Pulmonary artery endothelial cell (primary cell): ENCODE measurements around the gene CMSS1. TPM values are rescaled to one million over a fixed set of nuclear protein-coding genes. Genes with fewer than 3 reads are reported as not detected.

ENCODE experiments used
- DNase-seq: peaks from one replicate; pipeline ENCODE4 v3.0.0-alpha.2; 2011; ENCODE audit warnings: low read depth, low spot score
- total RNA-seq: library from RNA; depleted of rRNA; stranded (reverse); fragments of >200 nt; gene quantifications from 2 replicates; pipeline ENCODE4 v1.2.3, GENCODE V29; 2014

CMSS1 gene
- total RNA-seq, 1 donor from 2014 or later = 15.0 TPM

DNA sequence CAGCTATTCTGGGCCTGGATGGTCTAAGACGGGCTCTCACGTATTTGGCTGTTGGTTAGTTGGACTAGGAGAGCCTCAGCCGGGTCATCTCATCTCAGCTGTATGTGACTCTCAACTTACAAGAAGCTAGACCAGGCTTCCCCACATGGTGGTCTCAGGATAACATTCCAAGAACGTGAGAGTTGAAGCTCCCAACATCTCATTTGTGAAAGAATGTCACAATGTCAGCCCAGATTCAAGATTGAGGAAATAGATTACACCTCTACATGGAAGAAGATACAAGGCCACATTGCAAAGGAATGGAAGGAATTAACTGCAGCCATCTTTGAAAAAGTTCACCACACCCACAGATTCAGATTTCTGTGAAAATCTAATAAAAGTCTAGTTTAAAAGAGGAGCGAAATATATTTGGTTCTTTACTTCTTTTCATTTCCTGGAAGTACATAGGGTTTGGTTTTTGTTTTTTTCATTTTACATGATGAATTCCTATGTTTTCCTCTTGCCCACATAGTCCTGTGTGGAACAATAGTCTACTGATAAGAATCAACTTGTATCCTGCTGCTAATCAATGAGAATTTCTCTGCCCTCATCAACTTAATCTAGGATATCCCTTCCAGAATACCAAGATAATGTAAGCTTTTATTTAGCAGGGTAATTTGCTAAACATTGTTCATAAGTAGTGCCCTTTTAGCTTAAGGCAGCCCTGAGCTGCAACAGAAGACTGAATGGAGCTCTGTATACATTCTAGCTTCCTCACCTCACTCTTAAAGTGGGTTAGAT lies 116.5 kb downstream of the CMSS1 start:
- DNase-seq = no peak

DNA sequence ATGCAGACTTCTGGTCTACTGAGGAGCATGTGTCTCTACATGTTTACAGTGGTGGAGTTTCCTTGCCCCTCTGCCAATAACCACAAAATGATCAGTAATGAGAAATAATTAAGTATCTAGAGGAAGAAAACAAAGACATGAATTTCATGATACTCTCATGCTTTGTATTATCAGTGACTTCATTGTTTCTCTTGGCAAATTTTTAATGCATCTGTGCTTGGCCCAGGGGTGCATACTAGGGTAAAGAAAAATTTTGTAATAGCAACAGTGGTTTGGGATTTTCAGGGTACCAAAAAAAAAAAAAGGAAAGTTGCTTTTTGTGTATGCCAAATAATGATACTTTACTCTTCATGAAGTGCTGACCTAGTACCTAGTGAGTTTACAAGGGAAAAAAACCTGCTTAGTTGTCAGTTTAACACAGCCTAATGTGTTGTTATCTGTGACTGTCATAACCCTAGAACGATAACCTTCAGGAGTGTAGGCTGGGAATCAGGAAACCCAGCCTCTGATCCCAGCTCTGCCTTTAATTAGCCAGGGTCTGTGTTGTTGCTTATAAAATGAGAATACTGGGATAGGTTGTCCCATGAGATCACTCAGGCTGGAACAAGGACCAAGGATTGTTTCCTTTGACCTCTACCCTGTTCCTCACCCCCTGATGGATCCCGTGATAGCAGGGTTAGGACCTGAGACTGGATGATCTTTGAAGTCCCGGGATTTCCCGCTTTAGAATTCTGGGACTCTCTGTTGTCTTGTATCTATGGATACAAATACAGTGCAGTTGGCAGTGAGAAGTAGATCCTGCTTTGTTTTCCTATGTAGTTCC lies 117.5 kb downstream of the CMSS1 start:
- peak; percentile 32 for DNase-seq

DNA sequence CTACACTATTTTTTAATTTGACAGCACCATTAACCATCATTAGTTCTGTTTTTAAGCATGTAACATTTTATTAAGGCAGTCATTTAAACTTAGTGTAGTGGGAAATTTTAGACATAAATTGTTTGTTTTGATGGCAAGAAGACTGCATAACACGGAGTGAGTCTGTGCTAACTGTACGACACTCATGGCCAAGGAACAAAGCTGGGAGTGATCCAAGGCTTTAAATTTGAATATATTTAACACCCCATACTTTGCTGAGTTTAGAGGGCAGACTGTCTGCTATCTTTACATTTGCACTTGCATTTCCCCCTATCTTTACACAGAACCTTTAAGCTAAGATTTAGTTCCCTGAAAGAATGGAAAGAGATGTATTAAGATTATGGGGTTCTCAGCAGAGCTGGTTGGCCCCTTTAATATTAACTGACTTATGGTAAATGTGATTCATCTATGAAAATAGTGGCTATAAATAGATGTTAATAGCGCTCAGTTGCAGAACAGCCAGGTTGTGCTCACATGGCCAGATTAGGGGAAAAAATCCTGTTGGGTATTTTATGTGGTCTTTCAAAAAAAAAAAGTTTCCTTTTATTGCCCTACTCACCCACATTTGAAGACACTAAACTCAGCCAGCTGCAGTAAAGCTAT lies 120.7 kb downstream of the CMSS1 start:
- DNase-seq = no peak

DNA sequence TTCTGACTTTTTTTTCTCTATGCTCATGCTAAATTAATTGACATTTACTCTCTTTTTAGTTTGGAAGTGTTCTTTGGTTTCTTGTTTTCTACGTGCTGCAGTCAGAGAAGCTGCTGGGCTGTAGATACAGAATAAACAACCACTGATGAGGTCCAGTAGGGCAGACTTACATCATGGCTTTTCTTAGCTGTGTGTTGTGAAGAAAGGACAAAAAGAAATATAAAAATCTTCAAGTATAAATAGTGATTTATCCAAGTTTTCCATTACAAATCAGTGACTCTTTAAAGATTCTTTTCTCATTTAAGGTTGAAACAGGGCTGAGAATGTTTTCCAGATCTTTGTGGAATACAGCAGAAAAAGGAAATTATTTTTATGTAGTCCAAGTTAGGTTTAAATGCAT lies 122.2 kb downstream of the CMSS1 start:
- DNase-seq = no peak

DNA sequence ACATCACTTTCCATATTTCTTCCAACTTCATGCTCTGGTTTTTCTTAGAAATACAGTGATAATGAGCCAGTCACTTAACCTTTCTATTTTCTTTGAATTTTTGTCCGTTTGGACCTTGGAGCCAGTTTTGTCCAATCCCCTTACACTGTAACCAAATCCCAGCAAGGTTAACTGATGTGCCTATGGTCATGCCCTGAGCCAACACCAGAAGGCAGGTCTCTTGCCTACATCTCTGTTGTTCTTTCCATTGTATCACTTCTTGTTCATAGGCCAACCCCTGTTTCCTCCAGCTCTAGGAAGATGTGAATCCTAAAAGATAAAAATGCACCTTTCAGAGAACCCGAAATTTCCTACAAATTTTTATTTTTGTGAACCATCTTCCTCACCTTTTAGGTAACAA lies 122.7 kb downstream of the CMSS1 start:
- DNase-seq = no peak

DNA sequence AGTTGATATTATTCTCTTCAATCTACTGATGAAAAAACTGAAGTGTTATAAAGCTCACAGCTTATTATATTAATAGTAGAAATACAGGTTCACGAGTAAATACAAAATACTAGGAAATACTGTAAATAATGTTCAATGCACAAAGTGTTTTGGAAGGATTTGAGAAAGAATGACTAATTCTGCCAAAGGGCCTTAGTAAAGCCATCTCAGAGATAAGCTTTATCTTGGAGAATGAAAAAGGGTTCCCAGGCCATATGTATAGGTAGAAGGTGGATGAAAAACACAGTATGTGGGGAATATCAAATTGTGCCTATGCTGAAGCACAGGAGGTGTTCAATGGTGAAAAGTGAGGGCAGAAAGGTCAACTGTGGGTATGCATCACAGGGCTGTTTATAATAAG lies 123.5 kb downstream of the CMSS1 start:
- no peak for DNase-seq

DNA sequence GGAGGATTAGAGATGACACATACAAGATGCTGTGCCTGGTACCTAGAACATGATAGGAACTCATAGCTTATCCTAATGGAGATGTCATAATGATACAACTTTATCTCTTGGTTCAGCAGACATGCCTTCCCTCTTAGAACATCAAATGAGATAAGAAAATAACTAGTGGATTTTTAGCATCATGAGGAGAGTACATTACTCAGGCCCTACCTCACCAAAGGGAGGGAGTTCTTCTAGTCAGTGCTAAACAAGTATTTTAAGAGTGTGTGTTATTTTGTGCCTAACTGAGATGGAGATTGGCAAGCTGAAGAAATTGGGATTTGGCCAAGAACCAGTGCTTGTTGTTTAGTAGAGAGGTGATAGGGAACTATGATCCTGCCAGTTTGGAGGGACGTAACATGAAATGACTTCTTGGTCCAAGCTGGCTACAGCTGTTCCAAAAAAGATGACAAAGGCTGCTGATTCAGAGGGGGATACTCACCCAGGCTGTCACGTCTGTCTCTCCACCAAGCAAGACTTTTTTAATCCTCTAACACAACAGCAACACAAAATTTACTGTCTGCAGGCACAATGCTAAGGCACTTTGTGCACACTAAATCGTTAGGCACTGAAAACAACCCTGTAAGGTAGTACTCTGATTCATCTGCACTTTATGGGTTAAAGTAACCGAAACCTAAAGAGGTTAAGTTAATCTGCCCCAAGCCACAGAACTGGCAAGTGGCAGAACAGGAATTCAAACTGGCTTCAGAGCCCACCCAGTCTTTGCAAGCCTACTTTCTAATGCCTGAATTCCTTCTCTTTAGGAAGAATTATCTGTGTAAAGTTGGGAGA lies 126.5 kb downstream of the CMSS1 start:
- DNase-seq = no peak

DNA sequence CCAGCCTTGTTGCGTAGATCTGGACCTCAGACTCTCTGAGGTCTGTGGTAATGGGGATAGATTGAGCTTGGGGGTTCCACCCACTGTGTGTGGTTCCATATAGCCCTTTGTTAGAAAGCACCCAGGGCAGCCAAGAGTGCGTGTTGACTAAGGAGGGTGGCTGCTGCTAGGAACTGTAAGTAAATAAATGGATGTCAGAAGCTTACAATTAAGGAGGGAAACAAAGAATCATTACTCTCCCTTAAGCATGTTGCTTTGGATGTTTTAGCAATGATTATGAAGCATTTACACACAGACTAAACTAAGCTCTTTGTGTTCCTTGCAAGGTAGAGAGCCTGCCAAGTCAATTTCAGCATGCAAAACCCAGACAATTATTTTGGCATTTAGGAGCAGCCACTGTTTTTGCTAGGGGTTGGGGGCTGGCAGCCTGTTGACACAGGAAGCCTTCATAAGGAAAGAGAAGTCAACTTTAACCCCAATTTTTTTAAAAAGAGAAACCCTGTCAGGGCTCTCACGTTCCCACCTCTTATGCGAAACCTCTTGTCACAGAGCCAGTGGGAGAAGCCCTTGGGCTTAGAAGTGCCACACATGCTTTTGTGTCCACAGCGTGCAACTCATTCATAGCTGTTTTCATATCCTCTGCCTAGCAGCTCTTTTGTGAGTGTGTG lies 127.8 kb downstream of the CMSS1 start:
- DNase-seq = no peak

DNA sequence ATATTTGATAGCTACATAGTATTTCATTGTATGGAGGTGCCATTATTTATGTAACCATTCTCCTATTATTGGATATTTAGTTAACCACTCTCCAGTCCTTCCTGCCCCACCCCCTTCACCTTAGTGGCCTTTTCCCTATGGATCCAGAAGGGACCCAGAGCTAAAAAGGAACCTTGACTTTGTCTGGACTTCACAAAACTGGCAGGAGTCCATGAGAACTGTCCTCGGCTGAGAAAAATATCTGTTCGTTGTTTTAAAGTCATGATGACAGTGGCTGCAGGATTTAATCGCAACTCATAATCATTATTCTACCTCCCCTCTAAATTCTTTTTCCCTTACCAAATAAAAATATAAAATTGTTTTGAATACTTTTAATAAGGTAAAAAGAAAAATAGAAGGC lies 129.7 kb downstream of the CMSS1 start:
- no peak for DNase-seq

DNA sequence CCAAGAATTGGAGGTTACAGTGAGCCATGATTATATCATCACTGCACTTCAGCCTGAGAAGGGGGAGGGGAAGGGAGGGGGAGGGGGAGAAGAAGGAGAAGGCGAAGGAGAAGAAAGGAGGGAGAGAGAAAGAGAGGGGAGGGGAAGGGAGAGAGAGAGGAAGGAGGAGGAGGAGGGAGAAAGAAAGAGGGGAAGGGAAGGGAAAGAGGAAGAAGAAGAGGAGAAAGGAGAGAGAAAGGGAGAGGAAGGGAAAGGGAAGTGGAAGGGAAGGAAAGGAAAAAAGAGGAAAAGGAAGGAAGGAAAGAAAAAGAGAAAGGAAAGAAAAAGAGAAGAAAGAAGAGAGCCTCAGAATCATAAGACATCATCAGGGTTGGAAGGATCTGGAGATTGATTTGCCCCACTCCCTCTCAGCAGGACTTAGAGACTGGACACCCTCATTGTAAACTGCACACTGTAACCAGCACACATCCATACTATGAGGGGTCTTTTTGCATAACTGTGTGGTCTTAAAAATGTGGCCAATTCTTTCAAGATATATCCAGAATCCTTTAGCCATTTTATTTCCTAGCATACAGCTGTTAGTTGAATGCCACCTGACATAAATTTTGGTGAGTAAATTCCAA lies 130.9 kb downstream of the CMSS1 start:
- DNase-seq = no peak

DNA sequence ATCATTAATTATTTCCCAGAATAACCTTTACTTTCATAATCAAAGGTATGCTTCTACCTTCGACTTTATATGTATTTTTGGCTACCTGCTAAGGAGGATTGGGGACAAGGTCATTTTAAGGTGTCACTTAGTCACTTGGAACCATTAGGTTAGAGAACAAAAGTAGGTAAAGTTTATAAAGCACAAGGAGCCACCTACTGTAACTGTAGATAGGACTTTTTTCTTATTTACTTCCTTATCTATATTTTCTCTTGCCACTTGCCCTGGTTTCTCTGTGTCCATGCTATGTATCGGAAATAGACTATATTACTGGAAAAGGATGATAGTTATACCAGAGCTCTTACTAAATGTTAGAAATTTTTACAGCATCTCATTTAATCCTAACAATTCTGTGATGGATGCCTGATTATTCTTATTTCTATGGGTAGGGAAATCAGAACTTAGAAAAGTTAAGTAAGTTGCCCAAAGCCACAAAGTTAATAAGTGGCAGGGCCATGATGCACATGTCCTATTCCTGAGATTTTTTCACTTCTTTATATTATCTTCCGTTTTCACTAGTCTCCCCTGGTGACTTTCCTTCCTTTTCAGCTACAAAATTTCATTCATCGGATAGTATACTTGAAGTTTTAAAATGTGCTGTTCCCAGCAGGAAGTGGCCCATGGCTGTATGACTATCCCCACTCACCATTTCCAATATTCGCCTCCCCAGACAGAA lies 132.5 kb downstream of the CMSS1 start:
- DNase-seq = no peak

DNA sequence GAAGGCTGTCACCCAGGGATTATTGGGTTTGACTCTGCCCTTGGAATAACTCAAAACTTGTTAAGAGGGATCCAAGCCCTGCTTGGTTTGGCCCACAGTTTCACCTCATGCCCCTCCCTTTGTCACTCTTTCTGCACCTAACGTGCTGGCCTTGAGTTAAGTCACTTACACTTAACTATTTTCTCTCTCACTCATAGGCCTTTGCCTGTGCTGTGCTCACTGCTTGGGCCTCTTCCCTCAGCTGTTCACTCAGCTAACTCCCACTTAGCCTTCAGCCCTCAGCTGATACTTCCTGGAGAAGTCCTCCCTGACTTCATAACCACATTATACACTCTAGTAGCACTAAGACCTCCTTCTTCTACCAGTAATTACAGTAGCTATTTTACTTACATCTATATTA lies 133.3 kb downstream of the CMSS1 start:
- DNase-seq = no peak

DNA sequence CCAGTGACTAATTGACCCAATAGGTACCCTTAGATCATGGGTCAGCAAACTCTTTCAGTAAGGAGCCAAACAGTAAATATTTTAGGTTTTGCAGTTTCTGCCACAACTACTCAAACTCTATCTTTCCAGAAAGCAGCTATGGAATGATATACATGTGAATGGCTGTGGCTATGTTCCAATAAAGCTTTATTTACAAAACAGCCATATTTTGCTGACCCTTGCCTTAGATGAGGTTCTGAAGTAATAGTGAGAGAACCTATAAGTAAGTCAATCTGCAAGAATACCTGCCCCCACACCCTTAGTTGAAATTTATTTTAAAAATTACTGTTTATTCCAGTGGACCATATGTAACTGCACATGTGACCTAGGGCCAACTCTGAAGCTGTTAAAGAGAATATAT lies 134.0 kb downstream of the CMSS1 start:
- no peak for DNase-seq

DNA sequence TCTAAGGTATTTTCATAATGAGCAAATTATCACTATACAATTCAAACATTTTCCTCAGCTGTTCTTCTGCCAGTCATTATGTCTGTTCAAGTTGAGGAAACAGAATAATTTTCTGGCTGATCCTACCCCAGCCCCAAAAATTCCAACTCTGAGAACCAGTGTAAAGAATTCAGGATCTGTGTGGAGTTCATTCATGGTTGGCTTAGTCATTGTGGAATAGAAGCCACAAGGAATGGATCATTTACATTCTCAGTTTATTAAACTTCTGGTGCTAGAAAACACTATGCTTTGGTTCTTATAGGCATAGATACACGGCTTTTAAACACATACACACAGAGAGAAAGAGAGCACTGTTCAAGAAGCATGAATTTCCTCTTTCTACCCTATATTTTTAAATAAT lies 134.6 kb downstream of the CMSS1 start:
- no peak for DNase-seq

DNA sequence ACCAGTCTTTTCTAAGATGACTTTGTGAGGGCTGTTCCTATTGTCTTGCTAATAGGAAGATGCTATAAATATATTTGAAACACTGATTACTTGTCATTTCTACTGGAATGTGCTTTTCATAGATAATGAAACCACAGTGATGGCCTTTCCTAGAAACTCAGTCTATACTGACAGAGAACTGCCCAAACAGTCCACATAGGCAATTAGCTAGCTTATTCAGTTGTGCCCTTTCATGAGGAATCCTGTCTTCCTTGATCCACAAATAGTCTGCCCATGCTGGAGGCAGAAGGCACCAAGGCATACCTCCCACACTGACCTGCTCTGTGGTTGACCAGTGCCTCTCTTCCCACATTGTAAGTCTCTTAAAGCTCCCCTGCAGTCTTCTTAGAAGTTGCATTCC lies 135.9 kb downstream of the CMSS1 start:
- no peak for DNase-seq

DNA sequence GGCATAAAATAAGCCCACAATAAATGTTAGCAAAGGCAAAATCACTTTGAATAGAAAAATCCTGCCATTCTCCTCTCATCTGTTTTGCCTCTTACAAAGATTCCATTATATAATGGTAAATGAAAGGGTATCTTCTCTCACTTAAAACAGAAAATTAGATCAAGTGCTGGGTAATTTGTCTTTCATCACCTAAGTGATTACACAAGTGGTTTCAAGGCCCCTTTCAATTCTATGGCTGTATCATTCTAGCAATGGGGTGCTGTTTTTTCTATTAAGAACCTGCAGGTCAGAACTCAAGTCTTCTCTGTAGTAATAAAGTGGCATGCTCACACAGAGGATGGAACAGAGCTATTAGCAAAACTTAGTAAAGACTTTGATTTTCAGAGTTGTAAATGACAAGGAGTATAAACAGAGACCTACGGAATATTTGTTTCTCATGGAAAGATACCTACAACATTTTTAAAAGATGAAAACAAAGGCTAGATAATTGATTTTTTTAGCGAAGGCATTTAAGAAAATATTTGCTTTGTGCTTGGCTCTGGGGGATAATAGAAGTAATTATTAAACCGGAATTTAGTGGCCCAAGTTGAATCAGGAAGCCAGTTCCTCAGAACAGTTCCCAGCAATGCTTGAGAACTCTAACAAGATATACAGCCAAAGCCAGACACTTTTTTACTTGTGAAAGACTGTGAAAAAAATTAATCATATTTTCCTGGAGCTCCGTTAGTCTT lies 137.4 kb downstream of the CMSS1 start:
- no peak for DNase-seq

DNA sequence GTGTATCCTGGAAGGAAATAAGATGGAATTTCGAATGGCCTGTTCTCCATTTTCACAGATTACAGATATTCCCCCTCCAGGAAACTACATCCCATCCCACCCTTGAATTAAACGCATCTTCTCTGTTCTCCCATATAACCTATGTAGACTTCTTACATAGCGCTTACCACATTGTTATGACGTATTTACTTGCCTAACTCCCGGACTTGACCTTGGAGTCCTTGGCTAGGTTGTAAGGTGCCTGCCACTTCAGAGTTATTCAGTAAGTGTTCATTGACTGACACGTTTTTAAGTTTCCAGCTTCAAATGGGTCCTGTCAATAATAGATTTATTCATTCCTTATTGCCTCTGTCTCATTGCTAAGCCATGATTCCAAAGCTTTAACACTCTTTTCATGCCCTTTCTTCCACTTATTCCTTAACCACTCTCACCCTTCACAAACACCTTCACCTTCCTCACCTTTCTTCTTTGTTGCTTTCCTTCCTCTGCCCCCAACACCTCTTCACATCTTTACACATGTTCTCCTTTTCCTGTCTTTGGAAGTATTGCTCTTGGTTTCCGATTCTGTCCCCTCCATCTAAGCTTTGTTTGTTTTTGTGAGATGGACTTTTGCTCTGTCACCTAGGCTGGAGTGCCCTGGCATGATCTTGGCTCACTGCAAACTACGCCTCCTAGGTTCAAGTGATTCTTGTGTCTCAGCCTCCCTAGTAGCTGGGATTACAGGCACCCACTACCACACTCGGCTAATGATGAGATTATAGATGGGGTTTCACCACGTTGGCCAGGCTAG lies 138.3 kb downstream of the CMSS1 start:
- no peak for DNase-seq

DNA sequence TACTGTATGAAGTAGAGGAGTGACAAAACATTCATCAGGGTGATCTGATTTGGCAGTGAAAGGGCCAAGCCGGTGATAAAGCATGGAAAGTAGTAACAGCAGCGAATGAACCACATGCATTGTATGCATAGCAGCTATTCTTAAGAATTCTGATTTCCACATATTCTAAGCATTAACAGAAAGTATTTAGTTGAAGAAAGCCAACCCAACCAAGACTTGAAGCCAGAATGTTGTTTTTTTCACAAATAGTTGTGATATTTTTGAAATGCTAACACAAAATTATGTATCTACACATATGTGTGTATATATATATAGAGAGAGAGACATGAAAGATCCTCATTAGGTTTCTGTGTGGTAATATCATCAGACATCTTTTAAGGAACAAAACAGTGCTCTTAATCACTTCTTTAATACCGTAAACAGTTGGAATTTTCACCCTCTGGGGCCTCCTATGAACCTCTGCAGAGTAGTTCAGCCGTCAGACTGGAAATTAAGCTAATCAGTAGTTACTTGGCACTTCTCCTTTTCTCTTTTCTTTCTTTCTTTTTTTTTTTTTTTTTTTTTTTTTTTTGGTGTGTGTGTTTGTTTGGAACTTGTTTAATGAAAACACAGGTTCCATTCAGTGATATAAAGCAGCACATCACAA lies 139.6 kb downstream of the CMSS1 start:
- DNase-seq = no peak
